Mucosa of gallbladder (tissue), 1 donor: Measurements from ENCODE around the gene RGL2. TPM values are rescaled to one million over a fixed set of nuclear protein-coding genes. Genes with fewer than 3 reads are reported as not detected.

ENCODE experiments used
- total RNA-seq: library from RNA; stranded (reverse); gene quantifications from one replicate; pipeline ENCODE4 v1.2.1, GENCODE V29; 2021
- donor health status: DM: no; HTN: no; CAD: no.

The RGL2 gene
- total RNA-seq, 1 donor from 2014 or later = 158 TPM

Other genes starting within 250 kb of the RGL2 start
- 185 TPM for gene HLA-DPA1, start 225.3 kb downstream of the RGL2 start, total RNA-seq
- gene HLA-DPB1, start 223.0 kb downstream of the RGL2 start, total RNA-seq = 174 TPM
- gene COL11A2, start 106.5 kb downstream of the RGL2 start, total RNA-seq = 0.66 TPM
- 56.8 TPM for gene RXRB, start 98.3 kb downstream of the RGL2 start, total RNA-seq
- 120 TPM for gene SLC39A7, start 98.1 kb downstream of the RGL2 start, total RNA-seq
- 13.6 TPM for gene HSD17B8, start 94.3 kb downstream of the RGL2 start, total RNA-seq
- 50.9 TPM for gene RING1, start 90.4 kb downstream of the RGL2 start, total RNA-seq
- 62.5 TPM for gene VPS52, start 27.1 kb downstream of the RGL2 start, total RNA-seq
- gene RPS18, start 26.9 kb downstream of the RGL2 start, total RNA-seq = 1,438 TPM
- gene B3GALT4, start 21.8 kb downstream of the RGL2 start, total RNA-seq = 25.4 TPM
- 37.7 TPM for gene WDR46, start 9.7 kb downstream of the RGL2 start, total RNA-seq
- gene PFDN6, start 9.3 kb downstream of the RGL2 start, total RNA-seq = 38.6 TPM
- gene TAPBP, start 15.1 kb upstream of the RGL2 start, total RNA-seq = 200 TPM
- 26.5 TPM for gene ZBTB22, start 18.8 kb upstream of the RGL2 start, total RNA-seq
- gene DAXX, start 24.0 kb upstream of the RGL2 start, total RNA-seq = 33.9 TPM
- 2.1 TPM for gene KIFC1, start 92.9 kb upstream of the RGL2 start, total RNA-seq
- 82.3 TPM for gene PHF1, start 112.1 kb upstream of the RGL2 start, total RNA-seq
- gene CUTA, start 119.2 kb upstream of the RGL2 start, total RNA-seq = 238 TPM
- 31.0 TPM for gene SYNGAP1, start 121.1 kb upstream of the RGL2 start, total RNA-seq
- gene ZBTB9, start 155.6 kb upstream of the RGL2 start, total RNA-seq = 8.0 TPM